Neural progenitor cell (in vitro differentiated cells): Measurements from ENCODE around the gene PREX1. TPM values are rescaled to one million over a fixed set of nuclear protein-coding genes. Genes with fewer than 3 reads are reported as not detected.

Source experiments
- DNase-seq: peaks from one replicate; pipeline ENCODE4 v3.0.0-alpha.2; 2016; ENCODE audit warnings: low spot score
- H2AFZ ChIP-seq: fragments of 200-600 bp; sonication (generic); replicated peaks from 2 replicates; pipeline ENCODE4 v1.6.1; 2016; ENCODE audit warnings: antibody characterized with exemption
- H3F3A ChIP-seq: fragments of 200-600 bp; sonication (generic); 2 replicates; pipeline ENCODE4 v1.6.1; 2016; ENCODE audit warnings: antibody characterized with exemption, low read depth
- H3K27ac ChIP-seq: fragments of 200-600 bp; sonication (generic); 2 replicates; pipeline ENCODE4 v1.5.1; 2016; ENCODE audit warnings: mild to moderate bottlenecking
- H3K27me3 ChIP-seq: fragments of 200-600 bp; sonication (generic); 2 replicates; pipeline ENCODE4 v1.6.1; 2016; ENCODE audit warnings: mild to moderate bottlenecking, moderate library complexity
- H3K36me3 ChIP-seq: fragments of 200-600 bp; sonication (generic); 2 replicates; pipeline ENCODE4 v1.5.1; 2016
- H3K4me1 ChIP-seq: fragments of 200-600 bp; sonication (generic); 2 replicates; pipeline ENCODE4 v1.6.1; 2016; ENCODE audit warnings: mixed run types
- H3K4me2 ChIP-seq: fragments of 200-600 bp; sonication (generic); 2 replicates; pipeline ENCODE4 v1.6.1; 2016
- H3K4me3 ChIP-seq: fragments of 200-600 bp; sonication (generic); 2 replicates; pipeline ENCODE4 v1.5.1; 2016
- H3K79me2 ChIP-seq: fragments of 200-600 bp; sonication (generic); 2 replicates; pipeline ENCODE4 v1.6.1; 2016; ENCODE audit warnings: low read depth
- H3K9ac ChIP-seq: fragments of 200-600 bp; sonication (generic); 2 replicates; pipeline ENCODE4 v1.6.1; 2016
- H3K9me3 ChIP-seq: fragments of 200-600 bp; sonication (generic); 2 replicates; pipeline ENCODE4 v1.5.1; 2016; ENCODE audit warnings: low read depth
- H4K20me1 ChIP-seq: fragments of 200-600 bp; sonication (generic); 2 replicates; pipeline ENCODE4 v1.6.1; 2016; ENCODE audit warnings: low read depth
- H3K27ac Mint-ChIP-seq: 3 replicates; pipeline ENCODE4 v1.8.0; 2021; ENCODE audit warnings: mixed read lengths
- H3K27me3 Mint-ChIP-seq: 2 replicates; pipeline ENCODE4 v1.8.0; 2022; ENCODE audit warnings: low read depth, mild to moderate bottlenecking, inconsistent platforms, moderate library complexity, mixed read lengths; ENCODE audit not compliant: insufficient read depth
- H3K36me3 Mint-ChIP-seq: 3 replicates; pipeline ENCODE4 v1.8.0; 2021; ENCODE audit warnings: mixed read lengths
- H3K4me1 Mint-ChIP-seq: 3 replicates; pipeline ENCODE4 v1.8.0; 2021; ENCODE audit warnings: mixed read lengths
- H3K4me3 Mint-ChIP-seq: 3 replicates; pipeline ENCODE4 v1.8.0; 2021; ENCODE audit warnings: mild to moderate bottlenecking, moderate library complexity, mixed read lengths
- H3K9me3 Mint-ChIP-seq: 3 replicates; pipeline ENCODE4 v1.8.0; 2020; ENCODE audit warnings: mixed read lengths
- EZH2 ChIP-seq: fragments of 200-600 bp; sonication (generic); IDR thresholded peaks from 2 replicates; pipeline ENCODE4 v1.6.1; 2017; ENCODE audit warnings: antibody characterized with exemption, mild to moderate bottlenecking, moderate library complexity
- EZH2phosphoT487 ChIP-seq: fragments of 200-600 bp; sonication (generic); IDR thresholded peaks from 2 replicates; pipeline ENCODE4 v1.6.1; 2017; ENCODE audit warnings: antibody characterized with exemption
- total RNA-seq: library from RNA; depleted of rRNA; stranded (reverse); fragments of >200 nt; gene quantifications from 2 replicates; pipeline ENCODE4 v1.2.3, GENCODE V29; 2015; ENCODE audit warnings: low replicate concordance
- TF ChIP-seq, protein P1 (sequence below): fragments of 200-600 bp; sonication (generic); IDR thresholded peaks from 2 replicates; pipeline ENCODE4 v1.5.1; 2017; ENCODE audit warnings: antibody characterized with exemption, mild to moderate bottlenecking

The PREX1 gene
- total RNA-seq, 1 donor from 2014 or later: 4.5 TPM

DNA sequence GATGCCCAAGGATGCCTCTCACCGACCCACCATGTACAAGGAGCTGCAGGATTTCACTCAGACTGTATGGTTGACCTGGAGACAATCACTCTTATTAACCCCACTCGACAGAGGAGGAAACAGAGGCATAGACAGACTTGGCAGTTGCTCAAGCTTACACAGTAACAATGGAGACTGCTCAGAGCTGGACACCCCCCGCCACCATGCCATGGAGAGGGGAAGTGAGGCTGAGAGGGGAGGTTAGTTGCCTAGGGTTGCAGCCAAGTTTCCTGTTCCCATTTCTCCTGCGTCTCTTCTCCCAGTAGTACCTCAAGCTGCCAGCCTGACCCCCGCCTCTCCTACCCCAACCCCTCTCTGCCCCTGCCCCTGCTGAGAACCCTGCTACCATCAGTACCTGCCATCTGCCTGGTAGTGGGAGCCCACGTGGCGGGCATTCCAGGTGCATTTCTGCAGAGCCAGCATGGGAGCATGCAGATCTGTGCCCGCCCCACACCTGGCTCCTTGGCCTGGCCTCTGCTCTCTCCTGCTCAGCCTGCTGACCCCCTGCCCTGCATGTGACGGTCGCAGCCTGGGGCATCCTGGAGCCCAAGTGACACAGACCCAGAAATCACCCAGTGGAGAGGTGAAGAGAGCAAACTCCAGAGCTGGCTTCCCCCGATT lies 157.7 kb downstream of the PREX1 start:
- Histone ChIP-seq H3K36me3 (no peaks in the 10 kb centered on the region), H3K4me3 (no peak overlapping the region), H3F3A (no peaks in the 10 kb centered on the region), H3K4me1 (no peaks in the 10 kb centered on the region), H3K4me2 (no peak overlapping the region), H3K27me3 (no peaks in the 10 kb centered on the region), H3K27ac (no peak overlapping the region), H2AFZ (no peak overlapping the region), H3K79me2 (no peaks in the 10 kb centered on the region), H3K9ac (no peak overlapping the region), H3K9me3 (no peaks in the 10 kb centered on the region), H4K20me1 (no peaks in the 10 kb centered on the region)
- H3K27ac Mint-ChIP-seq: no peak overlapping the region
- no peak for DNase-seq
- peaks cover 4% of the 10 kb centered on the region for H3K9me3 Mint-ChIP-seq
- peaks cover 28% of the 10 kb centered on the region for H3K36me3 Mint-ChIP-seq
- H3K27me3 Mint-ChIP-seq: no peaks in the 10 kb centered on the region
- no peak for TF ChIP-seq EZH2
- TF ChIP-seq, protein P1, sequence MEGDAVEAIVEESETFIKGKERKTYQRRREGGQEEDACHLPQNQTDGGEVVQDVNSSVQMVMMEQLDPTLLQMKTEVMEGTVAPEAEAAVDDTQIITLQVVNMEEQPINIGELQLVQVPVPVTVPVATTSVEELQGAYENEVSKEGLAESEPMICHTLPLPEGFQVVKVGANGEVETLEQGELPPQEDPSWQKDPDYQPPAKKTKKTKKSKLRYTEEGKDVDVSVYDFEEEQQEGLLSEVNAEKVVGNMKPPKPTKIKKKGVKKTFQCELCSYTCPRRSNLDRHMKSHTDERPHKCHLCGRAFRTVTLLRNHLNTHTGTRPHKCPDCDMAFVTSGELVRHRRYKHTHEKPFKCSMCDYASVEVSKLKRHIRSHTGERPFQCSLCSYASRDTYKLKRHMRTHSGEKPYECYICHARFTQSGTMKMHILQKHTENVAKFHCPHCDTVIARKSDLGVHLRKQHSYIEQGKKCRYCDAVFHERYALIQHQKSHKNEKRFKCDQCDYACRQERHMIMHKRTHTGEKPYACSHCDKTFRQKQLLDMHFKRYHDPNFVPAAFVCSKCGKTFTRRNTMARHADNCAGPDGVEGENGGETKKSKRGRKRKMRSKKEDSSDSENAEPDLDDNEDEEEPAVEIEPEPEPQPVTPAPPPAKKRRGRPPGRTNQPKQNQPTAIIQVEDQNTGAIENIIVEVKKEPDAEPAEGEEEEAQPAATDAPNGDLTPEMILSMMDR: no peak
- no peak for TF ChIP-seq EZH2phosphoT487
- H3K4me3 Mint-ChIP-seq: no peak overlapping the region
- peaks cover 9% of the 10 kb centered on the region for H3K4me1 Mint-ChIP-seq

DNA sequence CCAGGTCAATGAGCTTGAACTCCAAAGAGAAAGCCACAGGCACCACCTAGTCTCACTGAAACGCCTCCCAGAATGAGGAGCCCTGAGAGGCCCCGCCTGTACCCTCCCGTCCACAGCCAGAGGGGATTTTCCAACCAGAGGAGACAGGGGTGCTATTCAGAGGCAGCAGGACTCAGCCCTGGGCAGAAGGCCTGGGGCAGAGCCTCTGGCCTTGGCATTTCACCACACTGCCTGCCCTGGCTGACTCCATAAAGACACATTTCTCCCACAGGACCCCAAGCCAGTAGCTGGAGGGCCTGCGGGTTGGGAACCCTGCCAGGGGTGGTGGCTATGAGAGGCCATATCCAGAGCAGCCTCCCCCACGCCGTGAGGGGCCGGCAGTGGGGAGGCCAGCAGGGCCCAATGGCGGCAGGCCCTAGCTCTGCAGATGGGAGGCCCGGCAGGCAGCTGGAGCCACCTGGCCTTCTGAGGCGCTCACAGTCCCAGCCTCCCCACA lies 159.3 kb downstream of the PREX1 start:
- Histone ChIP-seq H3F3A (no peaks in the 10 kb centered on the region), H4K20me1 (no peaks in the 10 kb centered on the region), H3K36me3 (no peaks in the 10 kb centered on the region), H3K4me2 (no peak overlapping the region), H3K9me3 (no peaks in the 10 kb centered on the region), H3K27ac (no peak overlapping the region), H3K9ac (no peak overlapping the region), H3K4me1 (no peaks in the 10 kb centered on the region), H2AFZ (no peak overlapping the region), H3K4me3 (no peak overlapping the region), H3K27me3 (no peaks in the 10 kb centered on the region), H3K79me2 (no peaks in the 10 kb centered on the region)
- Mint-ChIP-seq H3K4me1 (peaks cover 9% of the 10 kb centered on the region), H3K27ac (no peak overlapping the region), H3K9me3 (peaks cover 4% of the 10 kb centered on the region), H3K36me3 (peaks cover 31% of the 10 kb centered on the region), H3K27me3 (no peaks in the 10 kb centered on the region), H3K4me3 (no peak overlapping the region)
- no peak for DNase-seq
- TF ChIP-seq EZH2phosphoT487 (no peak), EZH2 (no peak)
- TF ChIP-seq, protein P1: no peak

DNA sequence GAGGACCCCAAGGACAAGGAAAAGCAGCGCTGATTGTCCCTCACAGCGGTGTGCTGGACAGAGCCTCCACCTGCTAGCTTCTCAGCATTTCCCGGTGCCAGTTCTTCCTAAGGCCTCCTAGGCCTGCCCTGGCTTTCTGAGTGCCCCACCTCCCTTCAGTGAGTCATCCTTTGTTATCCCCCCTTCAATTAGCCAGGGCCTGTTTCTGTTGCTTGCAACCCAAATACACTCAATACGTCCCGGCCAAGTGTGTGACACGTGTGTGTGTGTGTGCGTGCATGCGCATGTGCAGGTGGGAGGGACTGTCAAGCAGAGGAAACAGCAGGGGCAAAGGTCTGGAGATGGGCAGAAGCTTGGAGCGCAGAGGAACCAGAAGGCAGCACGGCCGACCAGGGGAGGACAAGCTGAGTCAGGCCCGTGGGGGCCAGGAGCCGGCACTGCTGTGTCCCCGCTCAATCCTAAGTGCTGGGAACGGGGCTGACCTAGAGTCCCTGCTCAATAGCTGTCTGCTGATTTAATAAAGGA lies 159.8 kb downstream of the PREX1 start:
- Mint-ChIP-seq H3K36me3 (peaks cover 31% of the 10 kb centered on the region), H3K4me1 (peaks cover 9% of the 10 kb centered on the region), H3K27me3 (no peaks in the 10 kb centered on the region), H3K27ac (peak overlapping the region; percentile 80), H3K9me3 (peaks cover 4% of the 10 kb centered on the region), H3K4me3 (no peak overlapping the region)
- Histone ChIP-seq H3K27me3 (no peaks in the 10 kb centered on the region), H3K4me3 (no peak overlapping the region), H3F3A (no peaks in the 10 kb centered on the region), H3K4me1 (no peaks in the 10 kb centered on the region), H3K9ac (no peak overlapping the region), H3K79me2 (no peaks in the 10 kb centered on the region), H3K36me3 (no peaks in the 10 kb centered on the region), H4K20me1 (no peaks in the 10 kb centered on the region), H3K27ac (no peak overlapping the region), H3K9me3 (no peaks in the 10 kb centered on the region), H3K4me2 (no peak overlapping the region), H2AFZ (no peak overlapping the region)
- DNase-seq: no peak
- no peak for TF ChIP-seq EZH2
- TF ChIP-seq, protein P1: no peak
- no peak for TF ChIP-seq EZH2phosphoT487
